NCI-H2196 (cell line): ENCODE results near the gene PPP2R5B.

ENCODE experiments used
- DNase-seq: peaks from one replicate; lab custom pipeline; 2025; ENCODE audit not compliant: unreplicated experiment; lab: John Stamatoyannopoulos, UW

Gene PPP2R5B

GRCh38 chr11:64906314-64906635 is 18.2 kb upstream of the PPP2R5B start:
- DNase-seq: no peak

- no peak for DNase-seq
Measured at GRCh38 chr11:64908766-64909165, 15.7 kb upstream of the PPP2R5B start.

GRCh38 chr11:64909653-64910343 is 14.7 kb upstream of the PPP2R5B start:
- no peak for DNase-seq

GRCh38 chr11:64910451-64911093 is 13.9 kb upstream of the PPP2R5B start:
- no peak for DNase-seq

- no peak for DNase-seq
Measured at GRCh38 chr11:64911142-64911541, 13.3 kb upstream of the PPP2R5B start.

GRCh38 chr11:64911689-64912088 is 12.8 kb upstream of the PPP2R5B start:
- DNase-seq: no peak

GRCh38 chr11:64913171-64913727 is 11.2 kb upstream of the PPP2R5B start:
- no peak for DNase-seq

- no peak for DNase-seq
Measured at GRCh38 chr11:64914123-64914522, 10.4 kb upstream of the PPP2R5B start.

- DNase-seq: no peak
Measured at GRCh38 chr11:64915376-64915887, 9.1 kb upstream of the PPP2R5B start.

GRCh38 chr11:64916040-64916774 is 8.3 kb upstream of the PPP2R5B start:
- peak; percentile 69 for DNase-seq

- DNase-seq: peak; percentile 99
Measured at GRCh38 chr11:64916775-64917662, 7.5 kb upstream of the PPP2R5B start, which contains the start of gene ATG2A. Gene ATG2A (minus strand): TSS chr11:64917209. CDS start chr11:64917135, 74 bp downstream.

GRCh38 chr11:64917663-64917995 is 6.9 kb upstream of the PPP2R5B start:
- no peak for DNase-seq

- DNase-seq: peak; percentile 7
Measured at GRCh38 chr11:64918017-64918416, 6.5 kb upstream of the PPP2R5B start.

- no peak for DNase-seq
Measured at GRCh38 chr11:64919627-64920026, 4.9 kb upstream of the PPP2R5B start.

- no peak for DNase-seq
Measured at GRCh38 chr11:64920124-64920523, 4.4 kb upstream of the PPP2R5B start.

GRCh38 chr11:64921384-64921783 is 3.1 kb upstream of the PPP2R5B start:
- DNase-seq: no peak

- no peak for DNase-seq
Measured at GRCh38 chr11:64923151-64923661, 1.3 kb upstream of the PPP2R5B start.

GRCh38 chr11:64924910-64925284 is 408 bp downstream of the PPP2R5B start:
- DNase-seq: no peak

GRCh38 chr11:64925536-64926436 is 1.3 kb downstream of the PPP2R5B start:
- DNase-seq: no peak

- no peak for DNase-seq
Measured at GRCh38 chr11:64926689-64927088, 2.2 kb downstream of the PPP2R5B start.
